Measurements from ENCODE around the gene ZNF586.
"Not testable (repeated sequence)": the region's sequence is repeated elsewhere in the genome, so short reads cannot be mapped to it uniquely, and the experiment has no call there.

Gene ZNF586

GRCh38 chr19:57788114-57788692 is 18.7 kb downstream of the ZNF586 start:
- Histone ChIP-seq H3K4me3 (ENCODE audit: low read depth, low read length) (no peak overlapping the region), H3K9ac (no peak overlapping the region), H2AFZ (no peak overlapping the region), H3K79me2 (peaks cover 68% of the 10 kb centered on the region), H3K27me3 (ENCODE audit: control insufficient read depth, insufficient read depth, low read length) (no peaks in the 10 kb centered on the region), H3K9me3 (ENCODE audit: control insufficient read depth, low read length) (no peaks in the 10 kb centered on the region), H3K4me2 (ENCODE audit: low read length) (no peak overlapping the region), H3K27ac (no peak overlapping the region), H3K4me1 (no peaks in the 10 kb centered on the region), H3K36me3 (ENCODE audit: control insufficient read depth, insufficient read depth, low read length) (no peaks in the 10 kb centered on the region)
- TF ChIP-seq CTCF (IDR thresholded peaks at IDR 0.05) = no peak

- H3K27me3 ChIP-seq (ENCODE audit: control insufficient read depth, insufficient read depth, low read length) = no peaks in the 10 kb centered on the region
- no peak overlapping the region for H3K4me2 ChIP-seq (ENCODE audit: low read length)
- H3K9ac ChIP-seq = no peak overlapping the region
- no peak for TF ChIP-seq CTCF (IDR thresholded peaks at IDR 0.05)
- H3K36me3 ChIP-seq (ENCODE audit: control insufficient read depth, insufficient read depth, low read length) = no peaks in the 10 kb centered on the region
- H3K4me3 ChIP-seq (ENCODE audit: low read depth, low read length) = no peak overlapping the region
- peaks cover 65% of the 10 kb centered on the region for H3K79me2 ChIP-seq
- H3K27ac ChIP-seq = no peak overlapping the region
- H3K4me1 ChIP-seq = no peaks in the 10 kb centered on the region
- no peaks in the 10 kb centered on the region for H3K9me3 ChIP-seq (ENCODE audit: control insufficient read depth, low read length)
- no peak overlapping the region for H2AFZ ChIP-seq
These were observed 19.8 kb downstream of the ZNF586 start for GRCh38 chr19:57789288-57789687.

DNA sequence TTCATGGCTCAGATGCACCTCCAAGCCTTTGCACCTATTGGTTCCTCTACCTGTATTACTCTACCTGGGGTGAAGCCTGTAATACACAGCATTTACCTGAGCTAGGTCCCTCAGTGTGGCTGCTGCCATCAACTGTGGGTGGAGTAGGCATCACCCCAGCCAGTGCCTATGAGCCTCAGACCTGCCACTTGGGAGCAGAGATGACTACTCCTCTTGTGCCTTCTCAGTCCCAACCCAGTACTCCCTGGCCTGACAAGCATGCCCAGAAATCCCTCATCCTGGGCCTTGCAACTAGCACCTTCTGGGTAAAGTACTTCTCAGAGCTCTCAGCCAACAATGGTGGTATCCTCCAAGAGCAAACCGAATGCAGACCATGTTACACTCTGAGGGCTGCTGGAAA is 27.1 kb downstream of the ZNF586 start:
- not testable (repeated sequence) for H3K4me3 ChIP-seq (ENCODE audit: low read depth, low read length); H3K4me2 ChIP-seq (ENCODE audit: low read length); H3K9me3 ChIP-seq (ENCODE audit: control insufficient read depth, low read length); H3K4me1 ChIP-seq; H2AFZ ChIP-seq; H3K9ac ChIP-seq; H3K27ac ChIP-seq; H3K36me3 ChIP-seq (ENCODE audit: control insufficient read depth, insufficient read depth, low read length); H3K27me3 ChIP-seq (ENCODE audit: control insufficient read depth, insufficient read depth, low read length)
- H3K79me2 ChIP-seq = peaks cover 29% of the 10 kb centered on the region

DNA sequence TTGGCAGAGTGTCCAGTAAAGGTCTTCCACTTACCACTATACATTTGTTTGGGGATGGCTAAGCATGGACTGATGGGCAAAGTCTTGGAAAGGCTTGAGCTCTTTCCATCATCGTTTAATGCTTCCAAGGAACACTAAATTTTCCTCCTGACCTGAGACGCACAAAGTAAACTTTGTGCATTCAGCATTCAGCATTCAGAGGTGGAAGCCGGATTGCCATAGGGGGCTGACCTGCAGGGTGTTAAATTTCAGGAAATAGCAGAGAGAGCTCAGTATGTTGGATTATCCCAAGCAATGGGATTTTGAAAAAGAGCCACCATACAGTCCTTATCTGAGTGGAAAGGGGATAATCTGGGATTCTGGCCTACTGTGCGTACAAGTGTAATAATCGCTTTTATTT is 31.2 kb downstream of the ZNF586 start:
- TF ChIP-seq CTCF (IDR thresholded peaks at IDR 0.05) = no peak
- H3K79me2 ChIP-seq = peaks cover 24% of the 10 kb centered on the region
- no peak overlapping the region for H2AFZ ChIP-seq
- H3K9me3 ChIP-seq (ENCODE audit: control insufficient read depth, low read length) = no peaks in the 10 kb centered on the region
- no peak overlapping the region for H3K4me2 ChIP-seq (ENCODE audit: low read length)
- no peaks in the 10 kb centered on the region for H3K4me1 ChIP-seq
- no peaks in the 10 kb centered on the region for H3K27me3 ChIP-seq (ENCODE audit: control insufficient read depth, insufficient read depth, low read length)
- no peak overlapping the region for H3K27ac ChIP-seq
- H3K4me3 ChIP-seq (ENCODE audit: low read depth, low read length) = no peak overlapping the region
- no peaks in the 10 kb centered on the region for H3K36me3 ChIP-seq (ENCODE audit: control insufficient read depth, insufficient read depth, low read length)
- H3K9ac ChIP-seq = no peak overlapping the region

- H3K36me3 ChIP-seq (ENCODE audit: control insufficient read depth, insufficient read depth, low read length) = no peaks in the 10 kb centered on the region
- H3K4me3 ChIP-seq (ENCODE audit: low read depth, low read length) = no peak overlapping the region
- H3K79me2 ChIP-seq = peaks cover 26% of the 10 kb centered on the region
- H3K27ac ChIP-seq = no peak overlapping the region
- no peak overlapping the region for H2AFZ ChIP-seq
- no peaks in the 10 kb centered on the region for H3K9me3 ChIP-seq (ENCODE audit: control insufficient read depth, low read length)
- no peak overlapping the region for H3K9ac ChIP-seq
- H3K4me2 ChIP-seq (ENCODE audit: low read length) = no peak overlapping the region
- no peak for TF ChIP-seq CTCF (IDR thresholded peaks at IDR 0.05)
- H3K27me3 ChIP-seq (ENCODE audit: control insufficient read depth, insufficient read depth, low read length) = no peaks in the 10 kb centered on the region
- no peaks in the 10 kb centered on the region for H3K4me1 ChIP-seq
These were observed 32.8 kb downstream of the ZNF586 start for GRCh38 chr19:57802269-57802668.
